Ectodermal cell (in vitro differentiated cells): ENCODE results near the gene FOXO6.

Experiments used
- H3K27ac ChIP-seq: 2 replicates; pipeline ENCODE4 v1.7.0; 2013; ENCODE audit warnings: mild to moderate bottlenecking, low read depth, low read length; ENCODE audit not compliant: insufficient read depth, poor library complexity, severe bottlenecking
- H3K27me3 ChIP-seq: 2 replicates; pipeline ENCODE4 v1.7.0; 2013; ENCODE audit warnings: mild to moderate bottlenecking, low read length; ENCODE audit not compliant: insufficient read depth, control insufficient read depth, poor library complexity, severe bottlenecking
- H3K36me3 ChIP-seq: one replicate; pipeline ENCODE4 v1.7.0; 2013; ENCODE audit warnings: low read length; ENCODE audit not compliant: control insufficient read depth, insufficient read depth
- H3K4me1 ChIP-seq: one replicate; pipeline ENCODE4 v1.7.0; 2013; ENCODE audit warnings: low read length; ENCODE audit not compliant: control insufficient read depth, insufficient read depth
- H3K4me3 ChIP-seq: 2 replicates; pipeline ENCODE4 v1.7.0; 2013; ENCODE audit warnings: low read depth, low read length, control low read depth; ENCODE audit not compliant: insufficient read depth
- H3K9me3 ChIP-seq: 2 replicates; pipeline ENCODE4 v1.7.0; 2013; ENCODE audit warnings: mild to moderate bottlenecking, low read length, moderate library complexity; ENCODE audit not compliant: control insufficient read depth
- WGBS, 2 experiments: methylation state at CpG; one replicate each; pipeline ENCODE4 v1.1.7; 2013; ENCODE audit warnings: missing lambda C conversion rate in 2 of 2; 5-methylcytosine and 5-hydroxymethylcytosine counted together

The FOXO6 gene

DNA sequence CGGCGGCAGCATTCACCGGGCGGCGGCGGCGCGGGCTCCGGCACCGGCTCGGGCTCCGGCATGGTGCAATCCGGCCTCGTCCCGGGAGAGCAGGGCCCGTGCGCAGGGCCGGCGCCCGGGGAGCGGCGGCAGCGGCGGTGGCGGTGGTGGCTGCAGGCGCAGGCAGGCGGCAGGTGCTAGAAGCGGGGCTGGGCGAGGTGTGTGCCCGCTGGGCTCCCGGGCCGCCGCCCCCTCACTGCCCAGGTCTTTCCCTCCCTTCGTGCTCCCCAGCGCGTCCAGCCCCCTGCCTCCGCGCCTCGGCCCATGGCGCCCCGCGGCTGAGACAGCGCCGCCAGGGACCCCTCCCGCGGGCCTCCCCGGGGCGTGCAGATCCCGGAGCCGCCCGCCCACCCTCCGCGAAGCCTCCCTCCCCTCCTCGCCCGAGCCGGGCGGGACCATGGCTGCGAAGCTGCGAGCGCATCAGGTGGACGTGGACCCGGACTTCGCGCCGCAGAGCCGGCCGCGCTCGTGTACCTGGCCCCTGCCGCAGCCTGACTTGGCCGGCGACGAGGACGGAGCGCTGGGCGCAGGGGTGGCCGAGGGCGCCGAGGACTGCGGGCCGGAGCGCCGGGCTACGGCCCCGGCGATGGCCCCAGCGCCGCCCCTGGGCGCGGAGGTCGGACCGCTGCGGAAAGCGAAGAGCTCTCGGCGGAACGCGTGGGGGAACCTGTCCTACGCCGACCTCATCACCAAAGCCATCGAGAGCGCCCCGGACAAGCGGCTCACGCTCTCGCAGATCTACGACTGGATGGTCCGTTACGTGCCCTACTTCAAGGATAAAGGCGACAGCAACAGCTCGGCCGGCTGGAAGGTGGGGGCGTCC lies 492 bp downstream of the FOXO6 start:
- 1% methylated on average over 113 of the region's 113 CpGs for WGBS, 2 experiments
- Histone ChIP-seq H3K27ac (no peak overlapping the region), H3K4me3 (peak overlapping the region; percentile 43), H3K4me1 (peaks cover 47% of the 10 kb centered on the region), H3K36me3 (no peaks in the 10 kb centered on the region), H3K27me3 (peaks cover 48% of the 10 kb centered on the region), H3K9me3 (no peaks in the 10 kb centered on the region)

GRCh38 chr1:41362357-41362721 lies 1.1 kb downstream of the FOXO6 start:
- no peaks in the 10 kb centered on the region for H3K9me3 ChIP-seq
- no peak overlapping the region for H3K27ac ChIP-seq
- 5 to 6% methylated on average over 20 of the region's 20 CpGs for WGBS, 2 experiments
- peaks cover 49% of the 10 kb centered on the region for H3K4me1 ChIP-seq
- no peaks in the 10 kb centered on the region for H3K36me3 ChIP-seq
- H3K4me3 ChIP-seq = peak overlapping the region; percentile 43
- H3K27me3 ChIP-seq = peaks cover 54% of the 10 kb centered on the region

DNA sequence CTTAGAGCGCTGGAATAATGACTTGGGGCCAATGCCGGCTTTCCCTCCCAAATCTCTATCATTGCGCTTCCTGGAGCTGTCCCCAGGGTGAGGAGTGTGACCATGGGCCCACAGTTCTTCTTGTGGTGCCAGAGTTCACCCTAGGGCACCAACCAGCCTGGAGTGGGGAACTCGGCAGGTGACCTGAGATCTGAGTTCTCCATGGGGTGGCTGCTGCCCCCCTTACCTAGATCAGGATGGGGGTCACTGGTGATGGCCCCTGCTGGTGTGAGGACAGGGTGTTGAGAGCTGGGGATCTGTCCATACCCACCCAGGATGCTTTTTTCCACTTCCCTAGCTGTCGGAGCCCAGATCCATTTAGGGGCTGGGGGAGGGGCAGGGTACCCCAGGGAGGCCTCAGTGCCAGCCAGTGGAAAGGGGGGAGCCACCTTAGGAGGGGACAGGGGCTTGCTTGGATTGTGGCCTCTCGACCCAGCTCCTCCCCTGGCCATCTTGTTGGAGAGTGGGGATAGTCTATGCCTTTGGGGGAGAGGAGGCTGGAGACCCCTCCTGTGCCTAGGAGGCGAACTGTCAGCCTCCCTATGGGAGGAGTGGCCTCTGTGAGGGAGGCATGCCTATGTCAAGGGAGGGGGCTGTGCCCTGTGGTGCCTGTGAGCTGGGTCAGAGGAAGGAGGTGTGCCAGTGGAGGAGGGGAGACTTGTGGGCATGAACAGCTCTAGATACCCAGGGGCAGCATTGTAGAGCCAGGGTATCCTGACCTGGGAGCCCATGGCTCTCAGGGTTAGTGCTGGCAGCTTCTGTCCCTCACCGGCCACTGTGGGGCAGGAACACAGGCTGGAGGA lies 1.7 kb downstream of the FOXO6 start:
- Histone ChIP-seq H3K27me3 (peaks cover 59% of the 10 kb centered on the region), H3K4me1 (peaks cover 44% of the 10 kb centered on the region), H3K4me3 (no peak overlapping the region), H3K27ac (no peak overlapping the region), H3K9me3 (no peaks in the 10 kb centered on the region), H3K36me3 (no peaks in the 10 kb centered on the region)
- 42 to 45% methylated on average over 8 of the region's 8 CpGs for WGBS, 2 experiments

GRCh38 chr1:41363591-41364320 lies 2.5 kb downstream of the FOXO6 start:
- H3K9me3 ChIP-seq = no peaks in the 10 kb centered on the region
- H3K4me3 ChIP-seq = no peak overlapping the region
- no peak overlapping the region for H3K27ac ChIP-seq
- peaks cover 62% of the 10 kb centered on the region for H3K27me3 ChIP-seq
- peaks cover 36% of the 10 kb centered on the region for H3K4me1 ChIP-seq
- no peaks in the 10 kb centered on the region for H3K36me3 ChIP-seq
- 82 to 92% methylated on average over 4 of the region's 4 CpGs for WGBS, 2 experiments

DNA sequence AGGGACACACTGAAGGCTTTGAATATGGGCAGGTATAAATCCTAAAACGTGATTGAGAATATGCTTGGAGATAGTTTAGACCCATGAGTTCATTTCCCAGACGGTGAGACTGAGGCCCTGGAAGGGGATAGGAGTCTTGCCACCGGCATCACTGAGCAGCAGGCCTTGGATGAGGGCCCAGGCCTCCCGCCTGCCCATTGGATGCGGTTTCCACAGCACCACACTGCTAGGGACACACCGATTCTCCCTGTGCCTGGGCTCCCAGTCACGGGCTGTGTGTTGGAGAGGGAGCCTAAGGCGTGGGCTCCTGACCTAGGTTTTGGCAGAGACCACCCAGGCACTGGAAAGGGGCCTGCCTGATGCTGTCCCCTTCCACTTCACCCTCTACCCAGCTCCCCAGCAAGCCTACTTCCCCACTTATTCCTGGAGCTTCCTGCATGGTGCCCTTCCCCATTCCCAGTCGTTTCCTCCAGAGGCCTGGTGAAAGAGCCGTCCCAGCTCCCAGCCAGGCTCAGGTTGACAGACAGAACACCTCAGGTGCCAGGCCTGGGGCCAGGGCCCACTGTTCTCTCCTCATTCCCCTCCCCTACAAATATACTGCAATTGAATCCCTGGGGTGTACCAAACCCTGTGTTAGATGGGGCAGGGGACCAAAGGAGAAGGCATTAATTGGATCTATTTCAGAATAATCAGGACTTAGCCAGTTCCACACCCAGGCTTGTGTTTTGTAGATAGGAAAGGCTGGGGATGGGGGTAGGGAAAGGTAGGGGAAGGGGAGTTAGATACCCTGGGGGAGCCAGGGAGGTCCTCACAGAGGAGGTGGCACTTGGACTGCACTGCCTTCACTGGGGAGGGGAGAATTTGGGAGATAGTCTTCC lies 3.4 kb downstream of the FOXO6 start:
- 80% methylated on average over 10 of the region's 10 CpGs for WGBS, 2 experiments
- Histone ChIP-seq H3K4me1 (peaks cover 36% of the 10 kb centered on the region), H3K27ac (no peak overlapping the region), H3K9me3 (no peaks in the 10 kb centered on the region), H3K27me3 (peaks cover 62% of the 10 kb centered on the region), H3K36me3 (no peaks in the 10 kb centered on the region), H3K4me3 (no peak overlapping the region)

DNA sequence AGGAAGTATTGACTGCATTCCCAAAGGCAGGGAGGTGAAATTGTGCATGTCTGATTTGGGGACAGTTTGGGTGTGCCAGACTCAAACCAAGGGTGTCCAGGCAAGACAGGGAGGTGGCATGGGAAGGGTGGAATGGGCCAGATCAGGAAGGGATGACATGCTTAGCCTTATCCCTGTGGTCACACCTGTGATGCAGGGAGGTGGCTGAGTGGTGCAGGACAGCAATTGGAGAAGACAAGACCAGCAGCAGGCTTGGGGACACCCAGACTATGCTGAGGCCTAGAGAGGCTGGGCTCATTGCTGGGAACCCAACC lies 4.0 kb downstream of the FOXO6 start:
- Histone ChIP-seq H3K4me3 (no peak overlapping the region), H3K27ac (no peak overlapping the region), H3K9me3 (no peaks in the 10 kb centered on the region), H3K36me3 (no peaks in the 10 kb centered on the region), H3K4me1 (peaks cover 33% of the 10 kb centered on the region), H3K27me3 (peaks cover 62% of the 10 kb centered on the region)

- Histone ChIP-seq H3K36me3 (no peaks in the 10 kb centered on the region), H3K4me3 (peak overlapping the region; percentile 34), H3K4me1 (peaks cover 35% of the 10 kb centered on the region), H3K27ac (no peak overlapping the region), H3K27me3 (peaks cover 62% of the 10 kb centered on the region), H3K9me3 (no peaks in the 10 kb centered on the region)
- 9% methylated on average over 23 of the region's 23 CpGs for WGBS, 2 experiments
These were observed 4.7 kb downstream of the FOXO6 start for GRCh38 chr1:41365772-41366454.

DNA sequence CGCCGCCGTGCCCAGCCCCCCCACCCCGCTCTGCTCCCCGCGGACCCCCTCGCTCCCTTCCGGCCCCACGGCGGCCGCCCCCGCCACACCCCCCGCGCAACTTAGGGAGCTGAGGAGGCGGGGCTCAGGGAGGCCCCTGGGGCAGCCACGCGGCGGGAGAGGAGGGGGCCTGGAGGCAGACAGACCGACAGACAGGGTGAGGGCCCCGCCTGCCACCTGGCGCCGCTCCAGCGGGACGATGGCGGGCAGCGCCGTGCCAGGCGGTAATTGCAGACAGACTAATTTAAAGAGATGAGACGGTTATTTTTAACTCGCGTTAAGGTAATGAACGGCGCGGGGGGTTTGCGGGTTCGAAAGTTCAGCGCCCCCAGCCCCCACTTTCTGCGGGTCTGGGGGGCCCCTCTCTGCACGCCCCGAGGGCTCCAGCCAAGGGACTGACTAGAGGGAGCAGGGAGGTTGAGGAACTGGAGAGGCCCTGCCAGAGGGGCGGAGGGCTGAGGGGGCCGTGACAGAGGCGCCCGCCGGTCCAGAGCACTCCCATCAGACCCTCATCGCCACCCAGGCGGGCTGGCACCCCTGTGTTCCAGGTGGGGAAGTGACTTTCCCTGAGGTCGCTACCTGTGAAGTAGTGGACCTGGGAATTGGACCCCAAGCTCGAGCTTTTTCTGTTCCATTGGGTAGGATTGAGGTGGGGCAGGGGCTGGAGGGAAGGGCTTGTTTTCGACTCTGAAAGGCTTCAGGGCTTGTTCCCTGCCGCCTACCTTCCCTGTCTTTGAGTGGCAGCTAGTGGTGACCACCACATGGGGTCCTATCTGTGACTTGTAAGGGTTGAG lies 5.4 kb downstream of the FOXO6 start:
- WGBS, 2 experiments = 4% methylated on average over 44 to 51 of the region's 51 CpGs
- H3K27me3 ChIP-seq = peaks cover 59% of the 10 kb centered on the region
- no peaks in the 10 kb centered on the region for H3K36me3 ChIP-seq
- H3K9me3 ChIP-seq = no peaks in the 10 kb centered on the region
- H3K4me3 ChIP-seq = peak overlapping the region; percentile 34
- H3K27ac ChIP-seq = no peak overlapping the region
- H3K4me1 ChIP-seq = peaks cover 43% of the 10 kb centered on the region

GRCh38 chr1:41367288-41367642 lies 6.0 kb downstream of the FOXO6 start:
- H3K27ac ChIP-seq = no peak overlapping the region
- H3K9me3 ChIP-seq = no peaks in the 10 kb centered on the region
- H3K27me3 ChIP-seq = peaks cover 53% of the 10 kb centered on the region
- H3K4me3 ChIP-seq = no peak overlapping the region
- H3K36me3 ChIP-seq = no peaks in the 10 kb centered on the region
- peaks cover 47% of the 10 kb centered on the region for H3K4me1 ChIP-seq
- WGBS, 2 experiments = 54 to 55% methylated on average over 5 of the region's 5 CpGs
